Measurements from ENCODE around the gene DDX10.

Gene DDX10

DNA sequence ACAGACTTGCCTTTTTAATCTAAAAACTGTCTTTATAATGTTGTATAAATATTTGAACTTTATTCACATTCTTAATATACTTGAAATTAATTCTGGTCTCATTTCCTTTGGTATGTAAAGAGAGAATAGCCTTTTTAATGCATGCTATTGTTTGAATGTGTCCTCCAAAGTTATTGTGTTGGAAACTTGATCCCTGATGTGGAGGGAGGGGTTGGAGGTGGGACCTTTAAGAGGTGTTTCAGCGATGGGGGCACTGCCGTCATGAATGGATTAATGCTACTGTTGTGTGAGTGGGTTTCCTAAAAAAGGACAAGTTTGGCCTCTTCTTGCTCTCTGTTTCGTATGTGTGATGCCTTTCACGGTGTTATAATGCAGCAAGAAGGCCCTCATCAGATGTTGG lies 131.7 kb downstream of the DDX10 start:
- Histone ChIP-seq H3K27ac (no peak overlapping the region), H3K9me3 (ENCODE audit: low read depth, low read length) (no peaks in the 10 kb centered on the region), H3K9ac (ENCODE audit: insufficient read length) (no peak overlapping the region), H3K36me3 (ENCODE audit: insufficient read depth, low read length) (no peaks in the 10 kb centered on the region), H3K4me3 (no peak overlapping the region)
- no peak for DNase-seq (ENCODE audit: low read depth, low spot score)
- TF ChIP-seq FOXP2 (optimal IDR thresholded peaks at IDR 0.05; ENCODE audit: control extremely low read depth, extremely low read length, insufficient read depth) (no peak), EZH2 (IDR thresholded peaks at IDR 0.05) (no peak), POLR2AphosphoS5 (IDR thresholded peaks at IDR 0.05; ENCODE audit: borderline replicate concordance, low read depth, low read length) (no peak)

DNA sequence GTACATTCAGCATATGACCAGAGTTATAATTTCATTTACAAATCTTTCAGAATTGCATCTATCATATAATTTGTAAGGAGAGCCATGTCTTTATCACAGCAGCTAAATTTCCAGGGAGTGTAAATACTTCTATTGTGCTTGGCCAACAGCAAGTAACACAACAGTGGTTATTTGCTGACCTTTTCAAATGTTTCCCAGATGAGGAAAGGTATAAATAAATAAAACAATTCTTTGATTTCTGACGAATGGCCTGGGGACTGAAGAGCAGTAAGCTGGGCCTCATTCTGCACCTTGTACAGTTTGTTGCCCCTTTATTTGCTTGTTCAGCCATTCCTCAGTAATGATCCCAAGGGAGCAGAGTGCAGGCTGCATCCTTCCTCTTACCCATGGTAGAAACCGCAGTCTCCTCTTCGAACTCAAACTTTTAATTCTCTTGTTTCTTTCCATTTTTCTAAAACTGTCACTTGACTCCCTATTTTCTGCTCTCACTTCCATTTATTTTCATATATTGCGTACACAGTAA lies 132.8 kb downstream of the DDX10 start:
- H3K27ac ChIP-seq: no peak overlapping the region
- H3K9ac ChIP-seq (ENCODE audit: insufficient read length): no peak overlapping the region
- no peaks in the 10 kb centered on the region for H3K36me3 ChIP-seq (ENCODE audit: insufficient read depth, low read length)
- H3K4me3 ChIP-seq: no peak overlapping the region
- no peaks in the 10 kb centered on the region for H3K9me3 ChIP-seq (ENCODE audit: low read depth, low read length)
- TF ChIP-seq EZH2 (IDR thresholded peaks at IDR 0.05) (no peak), FOXP2 (optimal IDR thresholded peaks at IDR 0.05; ENCODE audit: control extremely low read depth, extremely low read length, insufficient read depth) (no peak), POLR2AphosphoS5 (IDR thresholded peaks at IDR 0.05; ENCODE audit: borderline replicate concordance, low read depth, low read length) (no peak)
- DNase-seq (ENCODE audit: low read depth, low spot score): no peak

DNA sequence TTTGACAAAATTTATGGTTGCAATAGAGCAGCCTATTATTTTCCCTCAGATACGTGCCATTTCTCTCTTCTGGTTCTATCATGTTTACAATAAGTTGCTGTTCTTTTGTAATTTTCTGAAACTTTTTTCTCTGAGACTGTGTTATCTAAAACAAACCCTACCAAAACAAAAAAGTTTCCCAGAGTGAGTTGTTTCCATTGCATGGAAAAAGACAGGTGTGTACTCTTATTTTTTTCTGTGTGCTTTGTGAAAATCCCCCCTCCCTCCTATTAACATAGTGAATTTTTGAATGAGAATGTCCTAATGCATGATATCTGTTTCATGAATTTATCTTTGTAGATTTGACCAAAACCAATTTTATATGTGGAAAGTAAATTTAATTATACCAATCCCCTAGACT lies 137.6 kb downstream of the DDX10 start:
- Histone ChIP-seq H3K27ac (no peak overlapping the region), H3K36me3 (ENCODE audit: insufficient read depth, low read length) (no peaks in the 10 kb centered on the region), H3K9ac (ENCODE audit: insufficient read length) (no peak overlapping the region), H3K9me3 (ENCODE audit: low read depth, low read length) (no peaks in the 10 kb centered on the region), H3K4me3 (no peak overlapping the region)
- no peak for DNase-seq (ENCODE audit: low read depth, low spot score)
- no peak for TF ChIP-seq EZH2 (IDR thresholded peaks at IDR 0.05)
- TF ChIP-seq FOXP2 (optimal IDR thresholded peaks at IDR 0.05; ENCODE audit: control extremely low read depth, extremely low read length, insufficient read depth): no peak
- no peak for TF ChIP-seq POLR2AphosphoS5 (IDR thresholded peaks at IDR 0.05; ENCODE audit: borderline replicate concordance, low read depth, low read length)

- Histone ChIP-seq H3K4me3 (no peak overlapping the region), H3K27ac (no peak overlapping the region), H3K9me3 (ENCODE audit: low read depth, low read length) (no peaks in the 10 kb centered on the region), H3K36me3 (ENCODE audit: insufficient read depth, low read length) (no peaks in the 10 kb centered on the region), H3K9ac (ENCODE audit: insufficient read length) (no peak overlapping the region)
- TF ChIP-seq FOXP2 (optimal IDR thresholded peaks at IDR 0.05; ENCODE audit: control extremely low read depth, extremely low read length, insufficient read depth) (no peak), POLR2AphosphoS5 (IDR thresholded peaks at IDR 0.05; ENCODE audit: borderline replicate concordance, low read depth, low read length) (no peak), EZH2 (IDR thresholded peaks at IDR 0.05) (no peak)
- no peak for DNase-seq (ENCODE audit: low read depth, low spot score)
Measured at GRCh38 chr11:108803776-108804175, 138.9 kb downstream of the DDX10 start.

GRCh38 chr11:108804511-108804910 lies 139.6 kb downstream of the DDX10 start:
- Histone ChIP-seq H3K9me3 (ENCODE audit: low read depth, low read length) (no peaks in the 10 kb centered on the region), H3K36me3 (ENCODE audit: insufficient read depth, low read length) (no peaks in the 10 kb centered on the region), H3K4me3 (no peak overlapping the region), H3K9ac (ENCODE audit: insufficient read length) (no peak overlapping the region), H3K27ac (no peak overlapping the region)
- no peak for DNase-seq (ENCODE audit: low read depth, low spot score)
- TF ChIP-seq FOXP2 (optimal IDR thresholded peaks at IDR 0.05; ENCODE audit: control extremely low read depth, extremely low read length, insufficient read depth) (no peak), POLR2AphosphoS5 (IDR thresholded peaks at IDR 0.05; ENCODE audit: borderline replicate concordance, low read depth, low read length) (no peak), EZH2 (IDR thresholded peaks at IDR 0.05) (no peak)

DNA sequence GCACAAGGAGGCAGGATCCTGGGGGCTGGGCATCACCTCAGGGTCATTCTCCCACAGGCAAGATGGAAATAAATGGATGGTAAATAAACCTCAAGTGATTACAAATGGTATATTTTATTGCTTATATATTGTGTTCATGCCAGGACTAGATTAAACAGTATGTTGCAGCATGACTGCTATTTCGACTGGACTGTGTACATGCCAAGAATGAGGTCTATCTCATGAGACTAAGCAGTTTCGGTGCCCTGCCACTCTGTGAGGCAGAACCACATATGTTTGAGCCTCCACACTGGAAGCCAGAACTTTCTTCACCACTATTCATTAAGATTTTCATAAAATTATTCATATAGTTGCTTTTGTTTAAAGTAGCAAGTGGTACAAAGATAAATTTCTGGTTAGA lies 140.2 kb downstream of the DDX10 start:
- no peak overlapping the region for H3K4me3 ChIP-seq
- TF ChIP-seq FOXP2 (optimal IDR thresholded peaks at IDR 0.05; ENCODE audit: control extremely low read depth, extremely low read length, insufficient read depth): no peak
- no peak for TF ChIP-seq EZH2 (IDR thresholded peaks at IDR 0.05)
- no peak for TF ChIP-seq POLR2AphosphoS5 (IDR thresholded peaks at IDR 0.05; ENCODE audit: borderline replicate concordance, low read depth, low read length)
- no peaks in the 10 kb centered on the region for H3K36me3 ChIP-seq (ENCODE audit: insufficient read depth, low read length)
- no peak overlapping the region for H3K9ac ChIP-seq (ENCODE audit: insufficient read length)
- DNase-seq (ENCODE audit: low read depth, low spot score): no peak
- no peak overlapping the region for H3K27ac ChIP-seq
- no peaks in the 10 kb centered on the region for H3K9me3 ChIP-seq (ENCODE audit: low read depth, low read length)

GRCh38 chr11:108807262-108807661 lies 142.4 kb downstream of the DDX10 start:
- no peak overlapping the region for H3K4me3 ChIP-seq
- no peak for DNase-seq (ENCODE audit: low read depth, low spot score)

DNA sequence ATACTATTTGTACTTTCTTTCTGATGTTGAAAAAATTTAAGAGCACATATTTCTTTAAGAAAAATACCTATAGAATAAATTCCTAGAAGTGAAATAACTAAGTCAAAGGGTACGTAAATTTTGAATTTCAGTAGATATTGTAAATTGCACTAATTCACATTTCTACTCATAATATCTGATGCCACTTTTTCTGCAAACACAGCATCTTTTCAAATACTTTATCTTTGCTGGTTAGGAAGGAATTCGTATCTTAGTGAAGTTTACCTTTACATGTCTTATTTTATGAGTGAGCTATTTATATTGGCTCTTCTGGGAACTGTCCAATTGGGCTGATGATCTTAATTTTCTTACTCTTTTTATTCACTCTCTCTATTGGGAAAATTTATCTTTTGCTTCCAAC lies 148.2 kb downstream of the DDX10 start:
- no peak for DNase-seq (ENCODE audit: low read depth, low spot score)
- no peak overlapping the region for H3K27ac ChIP-seq
- H3K36me3 ChIP-seq (ENCODE audit: insufficient read depth, low read length): no peaks in the 10 kb centered on the region; the same call in 1 of the 2 replicates
- H3K9ac ChIP-seq (ENCODE audit: insufficient read length): no peak overlapping the region
- no peaks in the 10 kb centered on the region for H3K9me3 ChIP-seq (ENCODE audit: low read depth, low read length)
- TF ChIP-seq EZH2 (IDR thresholded peaks at IDR 0.05): no peak
- TF ChIP-seq POLR2AphosphoS5 (IDR thresholded peaks at IDR 0.05; ENCODE audit: borderline replicate concordance, low read depth, low read length): no peak
- no peak for TF ChIP-seq FOXP2 (optimal IDR thresholded peaks at IDR 0.05; ENCODE audit: control extremely low read depth, extremely low read length, insufficient read depth)
- no peak overlapping the region for H3K4me3 ChIP-seq

More at GRCh38 chr11:108807262-108807661, 142.4 kb downstream of the DDX10 start:
- Histone ChIP-seq H3K27ac (no peak overlapping the region), H3K9ac (ENCODE audit: insufficient read length) (no peak overlapping the region), H3K36me3 (ENCODE audit: insufficient read depth, low read length) (no peaks in the 10 kb centered on the region), H3K9me3 (ENCODE audit: low read depth, low read length) (no peaks in the 10 kb centered on the region)
- TF ChIP-seq EZH2 (IDR thresholded peaks at IDR 0.05): no peak
- TF ChIP-seq FOXP2 (optimal IDR thresholded peaks at IDR 0.05; ENCODE audit: control extremely low read depth, extremely low read length, insufficient read depth): no peak
- no peak for TF ChIP-seq POLR2AphosphoS5 (IDR thresholded peaks at IDR 0.05; ENCODE audit: borderline replicate concordance, low read depth, low read length)

GRCh38 chr11:108817976-108818375 lies 153.1 kb downstream of the DDX10 start:
- no peak for DNase-seq (ENCODE audit: low read depth, low spot score)
- H3K27ac ChIP-seq: no peak overlapping the region
- H3K36me3 ChIP-seq (ENCODE audit: insufficient read depth, low read length): no peaks in the 10 kb centered on the region; the same call in 1 of the 2 replicates
- H3K9me3 ChIP-seq (ENCODE audit: low read depth, low read length): no peaks in the 10 kb centered on the region
- no peak overlapping the region for H3K9ac ChIP-seq (ENCODE audit: insufficient read length)
- TF ChIP-seq FOXP2 (optimal IDR thresholded peaks at IDR 0.05; ENCODE audit: control extremely low read depth, extremely low read length, insufficient read depth) (no peak), POLR2AphosphoS5 (IDR thresholded peaks at IDR 0.05; ENCODE audit: borderline replicate concordance, low read depth, low read length) (no peak), EZH2 (IDR thresholded peaks at IDR 0.05) (no peak)
- no peak overlapping the region for H3K4me3 ChIP-seq
